Erythroblast (primary cell): Measurements from ENCODE around the gene UQCRH.
A peak's percentile ranks its signal among the peaks of the same experiment; 100 is the strongest.

ENCODE experiments used
- DNase-seq, 2 experiments: peaks; one replicate each; lab custom pipeline; 2025; lab: John Stamatoyannopoulos, UW
- GATA1 ChIP-seq: IDR thresholded peaks from 2 replicates; pipeline ENCODE4 v1.6.1; 2011; ENCODE audit warnings: low read depth, mild to moderate bottlenecking, control low read depth, low read length, moderate library complexity
- POLR2A ChIP-seq: IDR thresholded peaks from 2 replicates; pipeline ENCODE4 v1.6.1; 2011; ENCODE audit warnings: mild to moderate bottlenecking, low read length

UQCRH gene

GRCh38 chr1:46303038-46303871 is at the start of gene UQCRH, which contains the start of gene LRRC41:
TSS of gene UQCRH (plus strand) at chr1:46303698. CDS start at chr1:46303767, 69 bp downstream.
TSS of gene LRRC41 (minus strand) at chr1:46303616. CDS start at chr1:46303322, 294 bp downstream.
- DNase-seq, result peak; percentile 98 to 99
- peak; percentile 83 for TF ChIP-seq POLR2A
- no peak for TF ChIP-seq GATA1

GRCh38 chr1:46254668-46255067 is 48.8 kb upstream of the UQCRH start:
- DNase-seq, result no peak
- TF ChIP-seq POLR2A, result no peak

- no peak for DNase-seq
- TF ChIP-seq GATA1, result no peak
- no peak for TF ChIP-seq POLR2A
These were observed 47.0 kb upstream of the UQCRH start for GRCh38 chr1:46256523-46256922.

DNA sequence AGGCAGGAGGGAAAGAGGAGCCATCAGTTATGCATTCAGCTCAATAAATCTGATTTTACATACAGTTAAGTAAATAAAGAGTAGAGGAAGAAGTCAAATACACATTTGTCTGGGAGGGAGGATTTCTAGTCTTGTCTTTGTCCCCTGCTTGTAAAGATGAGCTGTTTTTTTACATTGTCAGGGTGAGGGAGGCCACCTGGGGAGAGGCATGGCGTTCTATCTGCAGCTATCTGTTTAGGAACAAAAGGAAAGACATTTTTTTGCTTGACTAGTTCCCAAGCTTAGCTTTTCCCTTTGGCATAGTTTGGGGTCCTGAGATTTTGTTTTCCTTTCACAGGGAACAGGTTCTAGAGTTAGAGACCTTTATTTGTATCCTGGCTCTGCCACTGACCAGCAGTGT is 41.0 kb upstream of the UQCRH start:
- no peak for DNase-seq
- TF ChIP-seq GATA1, result no peak
- TF ChIP-seq POLR2A, result no peak

DNA sequence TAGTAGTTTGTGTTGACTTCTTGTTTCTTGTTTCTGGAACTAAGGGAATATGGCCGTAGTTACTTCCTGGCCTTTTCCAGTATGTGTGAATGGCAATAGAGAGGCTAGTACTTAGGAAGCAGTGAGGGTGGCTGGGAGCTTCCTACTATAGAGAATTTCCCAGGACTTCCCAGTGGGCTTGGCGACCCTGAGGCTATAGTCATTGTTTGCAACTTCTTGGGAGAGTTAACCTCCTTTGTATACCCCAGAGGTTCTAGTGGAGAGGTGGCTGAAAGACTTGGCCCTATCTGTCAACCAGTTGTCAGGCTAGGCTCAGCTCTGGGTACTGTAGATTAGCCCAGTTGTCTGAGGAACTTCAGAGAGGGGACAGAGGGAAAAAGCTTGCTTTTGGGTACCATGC is 40.4 kb upstream of the UQCRH start:
- DNase-seq, result no peak

DNA sequence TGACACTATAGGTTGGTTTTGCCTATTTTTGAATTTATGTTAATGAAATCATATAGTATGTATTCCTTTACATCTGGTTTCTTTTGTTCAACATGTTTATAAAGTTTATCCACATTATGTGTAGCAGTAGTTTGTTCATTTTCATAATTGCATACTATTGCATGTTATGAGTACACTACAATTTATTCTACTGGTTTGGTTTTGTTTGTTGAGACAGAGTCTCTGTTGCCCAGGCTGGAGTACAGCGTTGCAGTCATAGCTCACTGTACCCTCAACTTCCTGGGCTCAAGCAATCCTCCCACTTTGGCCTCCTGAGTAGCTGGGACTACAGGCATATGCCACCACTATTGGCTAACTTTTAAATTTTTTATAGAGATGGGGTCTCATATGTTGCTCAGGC is 34.9 kb upstream of the UQCRH start:
- no peak for DNase-seq
- TF ChIP-seq POLR2A (no peak), GATA1 (no peak)

More for the DNA sequence above, 40.4 kb upstream of the UQCRH start:
- TF ChIP-seq GATA1 (no peak), POLR2A (no peak)

GRCh38 chr1:46274225-46275029 is 29.1 kb upstream of the UQCRH start:
- peak in 1 of 2 experiments; percentile 52 for DNase-seq

GRCh38 chr1:46275030-46275337 is 28.5 kb upstream of the UQCRH start:
- DNase-seq, result no peak
- TF ChIP-seq GATA1 (no peak), POLR2A (no peak)

More at GRCh38 chr1:46274225-46275029, 29.1 kb upstream of the UQCRH start:
- no peak for TF ChIP-seq GATA1
- peak; percentile 14 for TF ChIP-seq POLR2A

GRCh38 chr1:46277658-46278373 is 25.7 kb upstream of the UQCRH start:
- peak; percentile 73 to 77 for DNase-seq
- TF ChIP-seq POLR2A (no peak), GATA1 (no peak)

- no peak for TF ChIP-seq GATA1
- no peak for TF ChIP-seq POLR2A
- no peak for DNase-seq
These were observed 24.7 kb upstream of the UQCRH start for GRCh38 chr1:46278807-46279206.

DNA sequence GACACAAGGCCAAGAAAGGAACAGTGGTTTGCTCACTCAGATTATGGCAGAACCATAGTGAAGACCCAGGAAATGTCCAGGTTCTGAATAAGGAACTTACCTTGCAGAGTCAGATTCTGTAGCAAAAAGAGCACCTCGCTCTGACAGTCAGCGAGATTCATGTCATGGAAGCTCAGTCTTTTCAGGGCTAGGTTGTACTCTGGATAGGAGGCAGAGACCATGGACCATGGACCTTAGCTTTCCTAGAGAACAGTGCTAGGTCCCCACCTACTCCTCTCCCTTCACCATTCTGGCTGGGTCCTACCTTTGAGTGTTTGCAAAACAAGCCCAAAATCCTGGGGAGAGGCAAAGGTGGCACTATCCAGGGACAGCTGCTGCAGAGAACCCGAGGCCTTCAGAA is 23.4 kb upstream of the UQCRH start:
- no peak for TF ChIP-seq GATA1
- TF ChIP-seq POLR2A, result no peak
- no peak for DNase-seq

DNA sequence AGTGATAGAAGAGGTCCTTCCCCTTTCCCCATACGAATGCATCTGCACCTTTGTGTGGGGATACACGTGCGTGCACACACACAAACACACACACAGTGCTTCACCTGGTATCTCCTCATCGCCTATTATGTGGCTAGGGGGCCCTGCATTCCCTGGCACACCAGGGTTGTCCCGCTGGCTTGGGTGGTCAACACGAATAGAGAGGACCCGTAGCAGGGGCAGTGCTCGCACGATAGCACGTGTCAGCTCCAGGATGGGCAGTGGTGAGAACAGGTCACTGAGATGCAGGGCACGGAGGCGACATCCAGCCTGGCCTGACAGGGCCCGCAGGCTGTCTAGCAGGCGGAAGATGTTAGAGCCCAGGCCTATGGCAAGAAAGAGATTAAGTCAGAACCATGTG is 22.5 kb upstream of the UQCRH start:
- TF ChIP-seq GATA1 (no peak), POLR2A (peak; percentile 12)
- DNase-seq, result no peak

- no peak for TF ChIP-seq POLR2A
- TF ChIP-seq GATA1, result no peak
- DNase-seq, result peak; percentile 31 to 62
These were observed 19.4 kb upstream of the UQCRH start for GRCh38 chr1:46284058-46284457.
